K562 (cell line): ENCODE measurements around the gene NUP133. TPM values are rescaled to one million over a fixed set of nuclear protein-coding genes. Genes with fewer than 3 reads are reported as not detected.
"Not testable (repeated sequence)": the region's sequence is repeated elsewhere in the genome, so short reads cannot be mapped to it uniquely, and the experiment has no call there.

Experiments
- ATAC-seq: fragments of 200-7000 bp; cut with Tn5 transposase; 3 replicates; pipeline ENCODE4 v1.9.1; 2020; ENCODE audit warnings: moderate library complexity
- BruUV-seq: library from RNA; stranded (reverse); fragments of 400-500 nt; replicated peaks from 2 replicates; lab custom pipeline; 2021; lab: Mats Ljungman, UMichigan
- CTCF ChIA-PET: fragments of 300-600 bp; formaldehyde crosslinking; extraction: SDS; loops from one replicate; lab custom pipeline; 2021; ENCODE audit warnings: low intra/inter-chr PET ratio; lab: Yijun Ruan, JAX
- POLR2A ChIA-PET: fragments of 300-600, 350-650 bp; sonication (Branson Sonifier 250); formaldehyde crosslinking; extraction: SDS; loops from one replicate; lab custom pipeline; 2021; ENCODE audit warnings: antibody characterized with exemption, inconsistent platforms; lab: Yijun Ruan, JAX
- DNase-seq, 4 experiments: peaks; one replicate each; pipeline versions ENCODE4 v3.0.0 to v3.0.0-alpha.2; 2011 to 2018; ENCODE audit warnings: low spot score in 3 of 4, mixed read lengths in 3 of 4; ENCODE audit errors: extremely low read depth in 1 of 4
- FAIRE-seq: peaks from 2 replicates; lab custom pipeline; 2011; peaks lifted over from hg19 to GRCh38; lab: Jason Lieb, UNC
- H2AFZ ChIP-seq: 2 replicates; pipeline ENCODE4 v1.6.0; 2011; ENCODE audit warnings: low read depth, low read length, control low read depth, inconsistent platforms
- H3K27ac ChIP-seq: fragments of 200-600 bp; 3 replicates; pipeline ENCODE4 v1.8.0; 2011; ENCODE audit warnings: low read depth, mild to moderate bottlenecking, control low read depth, inconsistent platforms, low read length, moderate library complexity, mixed read lengths; ENCODE audit errors: extremely low read depth
- H3K27me3 ChIP-seq, 2 experiments: fragments of 300-600 bp in 1 of 2; 2 replicates in 1 of 2; 3 replicates in 1 of 2; pipeline versions ENCODE4 v1.6.0 to v1.8.0; 2011; ENCODE audit warnings: inconsistent platforms in 2 of 2, low read length in 2 of 2, mild to moderate bottlenecking in 1 of 2, mixed read lengths in 1 of 2, moderate library complexity in 1 of 2; ENCODE audit not compliant: control insufficient read depth in 2 of 2, insufficient read depth in 2 of 2
- H3K36me3 ChIP-seq: fragments of 300-600 bp; 3 replicates; pipeline ENCODE4 v1.8.0; 2011; ENCODE audit warnings: mild to moderate bottlenecking, low read length, inconsistent platforms; ENCODE audit not compliant: control insufficient read depth, insufficient read depth
- H3K4me1 ChIP-seq, 2 experiments: fragments of 200-600 bp in 1 of 2; replicated peaks in 1 of 2; 2 replicates in 1 of 2; 3 replicates in 1 of 2; pipeline versions ENCODE4 v1.5.1 to v1.8.0; 2011; ENCODE audit warnings: inconsistent platforms in 2 of 2, low read length in 2 of 2, mild to moderate bottlenecking in 1 of 2, mixed read lengths in 1 of 2, moderate library complexity in 1 of 2; ENCODE audit not compliant: control insufficient read depth in 2 of 2, insufficient read depth in 2 of 2
- H3K4me2 ChIP-seq: 2 replicates; pipeline ENCODE4 v1.6.1; 2011; ENCODE audit warnings: low read length, control low read depth, inconsistent platforms, mixed read lengths; ENCODE audit not compliant: insufficient read depth
- H3K4me3 ChIP-seq: fragments of 200-600 bp; sonication (generic), shearing (Covaris generic); 2 replicates; pipeline ENCODE4 v1.5.1; 2016; ENCODE audit warnings: control low read depth, inconsistent platforms
- H3K79me2 ChIP-seq: fragments of 200-600 bp; 3 replicates; pipeline ENCODE4 v1.8.0; 2011; ENCODE audit warnings: low read length, inconsistent platforms; ENCODE audit not compliant: control insufficient read depth, insufficient read depth
- H3K9ac ChIP-seq, 2 experiments: 2 replicates each; pipeline versions ENCODE4 v1.6.0 to v1.6.1; 2011; ENCODE audit warnings: low read depth in 2 of 2, low read length in 2 of 2, control low read depth in 1 of 2, inconsistent platforms in 1 of 2, mild to moderate bottlenecking in 1 of 2, mixed read lengths in 1 of 2; ENCODE audit not compliant: insufficient read depth in 1 of 2
- H3K9me1 ChIP-seq: one replicate; pipeline ENCODE4 v1.6.0; 2011; ENCODE audit warnings: inconsistent platforms, mild to moderate bottlenecking, low read length, moderate library complexity; ENCODE audit not compliant: control insufficient read depth, insufficient read depth
- H3K9me3 ChIP-seq: replicated peaks from 2 replicates; pipeline ENCODE4 v1.5.1; 2011; ENCODE audit warnings: low read depth, low read length, inconsistent platforms; ENCODE audit not compliant: control insufficient read depth, insufficient read depth
- H4K20me1 ChIP-seq: replicated peaks from 2 replicates; pipeline ENCODE4 v1.6.1; 2011; ENCODE audit warnings: low read length, inconsistent platforms, mixed read lengths; ENCODE audit not compliant: control insufficient read depth, insufficient read depth
- ELF4 ChIP-seq: fragments of 450-650 bp; formaldehyde crosslinking; IDR thresholded peaks from 2 replicates; pipeline ENCODE4 v1.4.0; 2022; ENCODE audit warnings: missing genetic modification characterization
- HEY1 ChIP-seq: fragments of 250-450 bp; sonication (Bioruptor Pico); IDR thresholded peaks from 2 replicates; pipeline ENCODE4 v1.5.0; 2020; ENCODE audit warnings: mild to moderate bottlenecking, moderate library complexity, borderline replicate concordance
- ZNF133 ChIP-seq: fragments of 250-450 bp; sonication (Bioruptor Pico); IDR thresholded peaks from 2 replicates; pipeline ENCODE4 v1.4.0; 2020; ENCODE audit warnings: mild to moderate bottlenecking
- ZNF146 ChIP-seq: IDR thresholded peaks from one replicate; pipeline ENCODE4 v1.6.1; 2018; ENCODE audit warnings: missing compliant biosample characterization; ENCODE audit not compliant: unreplicated experiment
- ZNF431 ChIP-seq: sonication (generic); formaldehyde crosslinking; IDR thresholded peaks from 2 replicates; pipeline ENCODE4 v1.8.0; 2022; ENCODE audit warnings: mild to moderate bottlenecking, missing genetic modification reagents
- WGBS: fragments of 100-300 bp; shearing (Covaris generic); methylation state at CpG from one replicate; pipeline ENCODE4 v1.1.6; 2016; ENCODE audit warnings: low coverage, mixed read lengths; ENCODE audit not compliant: insufficient coverage; ENCODE audit errors: missing lambda C conversion rate; 5-methylcytosine and 5-hydroxymethylcytosine counted together
- in situ Hi-C: fragments of 300-500 bp; cut with MboI; formaldehyde crosslinking; loops from 4 replicates; pipeline ENCODE4 v1.15.0; 2018; ENCODE audit warnings: inconsistent platforms, mixed read lengths
- intact Hi-C: fragments of 100-400 bp; cut with micrococcal nuclease; formaldehyde crosslinking; loops from 2 replicates; pipeline ENCODE4 v1.14.2; 2022
- polyA plus RNA-seq, 8 experiments: library from polyadenylated mRNA; depleted of rRNA in 4 of 8; stranded (reverse) in 5 of 8; unstranded in 3 of 8; fragments of >200 nt; fragmentation: Nextera tagmentation in 2 of 8; fragmentation: Illumina TruSeq in 1 of 8; extraction: Ambion mirVana in 2 of 8; extraction: Trizol in 1 of 8; gene quantifications; 2 replicates each; pipeline versions ENCODE4 v1.2.1 to v1.2.3, GENCODE V29; 2011 to 2014; ENCODE audit warnings: inconsistent platforms in 1 of 8, missing spikeins in 1 of 8
- total RNA-seq, 7 experiments: library from RNA; depleted of rRNA in 6 of 7; stranded (reverse); fragments of >200 nt in 6 of 7; fragmentation: Illumina TruSeq in 2 of 7; extraction: Trizol in 2 of 7; gene quantifications; 2 replicates each; pipeline versions ENCODE4 v1.2.1 to v1.2.3, GENCODE V29; 2011 to 2021; ENCODE audit warnings: low replicate concordance in 1 of 7

Gene NUP133
- total and polyA plus RNA-seq, 9 of the 15 experiments (the other 6 are each of a cell fraction or from before 2014, with no cell fraction given) = 21.7 to 85.1 (median 61.3) TPM

GRCh38 chr1:229396585-229397206 lies 111.4 kb downstream of the NUP133 start (continued):
- TF ChIP-seq HEY1 (CRISPR knock-in tag) (no peak), ZNF431 (CRISPR knock-in tag) (no peak), ZNF133 (CRISPR knock-in tag) (no peak), ELF4 (CRISPR knock-in tag) (no peak)

- H2AFZ ChIP-seq, intact Hi-C loops, H3K4me2 ChIP-seq, in situ Hi-C loops, FAIRE-seq, H3K9me1 ChIP-seq, H3K4me1 ChIP-seq, ATAC-seq, BruUV-seq, H4K20me1 ChIP-seq, H3K79me2 ChIP-seq, DNase-seq, H3K36me3 ChIP-seq, H3K9me3 ChIP-seq, H3K9ac ChIP-seq, CTCF ChIA-PET, H3K4me3 ChIP-seq, H3K27ac ChIP-seq: not testable (repeated sequence)
- H3K27me3 ChIP-seq = peaks cover 47 to 66% of the 10 kb centered on the region in 2 experiments
- 3% methylated on average over 5 of the region's 5 CpGs for WGBS
- POLR2A ChIA-PET = interaction anchor here (0.6 kb wide), 1 partner anchor 956 kb away, joined by 3 read pairs; no protein-coding TSS in a partner anchor
- peak; percentile 72 for TF ChIP-seq ZNF146 (CRISPR knock-in tag)
Observed at GRCh38 chr1:229394517-229394916, 113.6 kb downstream of the NUP133 start.
